AG09309 (cell line): ENCODE data around the gene SHQ1.

Experiments used
- DNase-seq: peaks from one replicate; pipeline ENCODE4 v3.0.0-alpha.2; 2010; ENCODE audit warnings: low read depth
- H3K4me3 ChIP-seq: 2 replicates; pipeline ENCODE4 v1.5.1; 2011; ENCODE audit warnings: mild to moderate bottlenecking, low read depth, low read length, moderate library complexity; ENCODE audit not compliant: control insufficient read depth
- TF ChIP-seq, protein P1 (sequence below): IDR thresholded peaks from 2 replicates; pipeline ENCODE4 v1.5.1; 2011; ENCODE audit warnings: mild to moderate bottlenecking, low read depth, low read length, inconsistent platforms; ENCODE audit not compliant: insufficient read depth, control insufficient read depth; ENCODE audit errors: missing control alignments

Gene SHQ1

DNA sequence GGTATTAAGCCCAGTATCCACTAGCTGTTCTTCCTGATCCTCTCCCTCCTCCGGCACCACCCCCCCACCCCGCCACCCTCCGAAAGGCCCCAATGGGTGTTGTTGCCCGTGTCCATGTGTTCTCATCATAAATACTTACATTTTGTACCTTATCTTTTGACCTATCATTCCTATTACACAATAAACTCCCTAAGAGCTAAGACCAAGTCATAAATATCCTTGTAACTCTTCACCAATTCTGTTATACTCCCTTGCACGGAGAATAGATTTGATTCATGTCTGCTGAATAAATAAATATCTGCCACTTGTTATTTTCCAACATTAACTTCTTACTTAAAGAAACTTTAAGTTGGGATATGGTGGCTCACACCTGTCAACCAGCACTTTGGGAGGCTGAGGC lies 43.9 kb downstream of the SHQ1 start:
- TF ChIP-seq, protein P1, sequence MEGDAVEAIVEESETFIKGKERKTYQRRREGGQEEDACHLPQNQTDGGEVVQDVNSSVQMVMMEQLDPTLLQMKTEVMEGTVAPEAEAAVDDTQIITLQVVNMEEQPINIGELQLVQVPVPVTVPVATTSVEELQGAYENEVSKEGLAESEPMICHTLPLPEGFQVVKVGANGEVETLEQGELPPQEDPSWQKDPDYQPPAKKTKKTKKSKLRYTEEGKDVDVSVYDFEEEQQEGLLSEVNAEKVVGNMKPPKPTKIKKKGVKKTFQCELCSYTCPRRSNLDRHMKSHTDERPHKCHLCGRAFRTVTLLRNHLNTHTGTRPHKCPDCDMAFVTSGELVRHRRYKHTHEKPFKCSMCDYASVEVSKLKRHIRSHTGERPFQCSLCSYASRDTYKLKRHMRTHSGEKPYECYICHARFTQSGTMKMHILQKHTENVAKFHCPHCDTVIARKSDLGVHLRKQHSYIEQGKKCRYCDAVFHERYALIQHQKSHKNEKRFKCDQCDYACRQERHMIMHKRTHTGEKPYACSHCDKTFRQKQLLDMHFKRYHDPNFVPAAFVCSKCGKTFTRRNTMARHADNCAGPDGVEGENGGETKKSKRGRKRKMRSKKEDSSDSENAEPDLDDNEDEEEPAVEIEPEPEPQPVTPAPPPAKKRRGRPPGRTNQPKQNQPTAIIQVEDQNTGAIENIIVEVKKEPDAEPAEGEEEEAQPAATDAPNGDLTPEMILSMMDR: no peak
- H3K4me3 ChIP-seq: no peak overlapping the region
- DNase-seq: no peak

DNA sequence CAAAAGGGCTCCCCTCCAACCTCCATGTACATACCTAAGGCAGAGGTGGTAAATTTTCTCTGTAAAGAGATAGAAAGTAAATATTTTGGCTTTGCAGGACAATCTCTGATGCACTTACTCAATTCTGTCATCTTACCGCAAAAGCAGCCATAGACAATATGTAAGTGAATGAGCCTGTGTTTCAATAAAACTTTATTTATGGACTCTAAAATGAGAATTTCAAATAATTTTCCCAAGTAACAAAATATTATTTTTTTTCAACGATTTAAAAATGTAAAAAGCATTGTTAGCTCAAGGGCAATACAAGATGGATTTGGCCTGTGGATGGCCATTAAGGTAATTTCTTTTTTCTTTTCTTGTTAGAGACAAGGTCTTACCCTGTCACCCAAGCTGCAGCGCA lies 44.7 kb downstream of the SHQ1 start:
- no peak overlapping the region for H3K4me3 ChIP-seq
- no peak for DNase-seq
- TF ChIP-seq, protein P1: no peak

DNA sequence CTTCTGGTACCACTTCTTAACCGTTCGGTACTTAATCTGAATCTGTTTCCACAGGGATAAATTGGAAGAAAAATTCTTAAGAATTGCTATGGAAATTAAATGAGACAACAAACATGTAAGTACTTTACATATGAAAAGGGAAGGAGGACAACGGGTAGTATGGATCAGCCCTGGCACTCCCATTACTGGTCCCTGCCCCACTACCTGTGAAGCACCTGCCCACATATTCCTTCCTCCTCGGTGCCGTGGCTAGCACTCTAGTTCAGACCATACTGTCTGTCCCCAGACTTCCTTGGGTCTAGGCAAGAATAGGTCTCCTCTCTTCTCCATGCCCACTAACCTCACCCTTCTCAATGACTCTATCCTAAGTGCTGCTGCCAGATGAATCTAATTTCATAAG lies 46.2 kb downstream of the SHQ1 start:
- TF ChIP-seq, protein P1: no peak
- no peak overlapping the region for H3K4me3 ChIP-seq
- DNase-seq: no peak

DNA sequence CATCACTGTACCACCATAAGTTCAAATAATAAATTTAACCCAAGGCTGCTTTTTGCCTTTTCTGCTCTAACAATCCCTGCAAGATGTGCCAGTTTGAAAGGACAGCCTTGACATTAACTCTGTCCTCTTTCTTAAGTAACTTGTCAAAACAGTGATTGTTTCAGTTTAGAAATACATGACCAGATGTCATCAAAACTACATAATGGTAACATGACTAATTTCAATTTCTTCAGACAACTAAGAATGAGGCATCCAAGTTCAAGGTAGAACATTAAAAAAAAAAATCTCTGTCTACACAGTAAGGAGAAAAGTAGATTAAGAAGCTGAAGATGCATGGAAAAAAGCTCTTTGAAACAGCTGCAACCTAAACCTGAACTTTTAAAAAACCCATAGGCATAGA lies 47.4 kb downstream of the SHQ1 start:
- TF ChIP-seq, protein P1: no peak
- no peak overlapping the region for H3K4me3 ChIP-seq
- no peak for DNase-seq

DNA sequence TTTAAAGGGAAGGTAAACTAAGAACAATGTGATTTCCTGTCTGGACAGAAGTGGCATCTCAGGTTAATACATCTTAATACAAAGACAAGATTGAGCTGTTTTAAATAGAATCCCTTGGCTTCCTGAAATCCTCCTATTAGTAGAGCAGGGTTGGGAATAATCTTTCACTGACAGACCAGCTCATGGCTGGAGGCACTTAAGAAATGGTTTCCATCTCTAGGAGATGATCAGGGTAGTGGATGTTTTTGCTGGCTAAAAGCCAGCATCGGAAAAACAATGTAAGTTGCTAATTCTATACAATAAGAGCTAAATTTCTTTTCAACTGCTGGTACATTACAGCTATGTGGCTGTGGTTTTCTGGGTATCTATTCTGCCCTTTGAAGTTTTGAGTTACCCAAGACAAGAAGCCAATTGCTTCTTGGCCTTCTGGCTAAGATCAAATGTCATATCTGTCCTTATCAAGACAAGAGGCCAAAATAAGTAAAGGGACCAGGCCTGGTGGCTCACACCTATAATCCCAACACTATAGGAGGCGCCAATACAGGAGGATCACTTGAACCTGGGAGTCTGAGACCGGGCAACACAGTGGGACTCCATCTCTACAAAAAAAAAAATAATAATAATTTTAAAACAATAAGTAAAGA lies 49.6 kb downstream of the SHQ1 start:
- no peak for DNase-seq
- H3K4me3 ChIP-seq: no peak overlapping the region
- TF ChIP-seq, protein P1: no peak

DNA sequence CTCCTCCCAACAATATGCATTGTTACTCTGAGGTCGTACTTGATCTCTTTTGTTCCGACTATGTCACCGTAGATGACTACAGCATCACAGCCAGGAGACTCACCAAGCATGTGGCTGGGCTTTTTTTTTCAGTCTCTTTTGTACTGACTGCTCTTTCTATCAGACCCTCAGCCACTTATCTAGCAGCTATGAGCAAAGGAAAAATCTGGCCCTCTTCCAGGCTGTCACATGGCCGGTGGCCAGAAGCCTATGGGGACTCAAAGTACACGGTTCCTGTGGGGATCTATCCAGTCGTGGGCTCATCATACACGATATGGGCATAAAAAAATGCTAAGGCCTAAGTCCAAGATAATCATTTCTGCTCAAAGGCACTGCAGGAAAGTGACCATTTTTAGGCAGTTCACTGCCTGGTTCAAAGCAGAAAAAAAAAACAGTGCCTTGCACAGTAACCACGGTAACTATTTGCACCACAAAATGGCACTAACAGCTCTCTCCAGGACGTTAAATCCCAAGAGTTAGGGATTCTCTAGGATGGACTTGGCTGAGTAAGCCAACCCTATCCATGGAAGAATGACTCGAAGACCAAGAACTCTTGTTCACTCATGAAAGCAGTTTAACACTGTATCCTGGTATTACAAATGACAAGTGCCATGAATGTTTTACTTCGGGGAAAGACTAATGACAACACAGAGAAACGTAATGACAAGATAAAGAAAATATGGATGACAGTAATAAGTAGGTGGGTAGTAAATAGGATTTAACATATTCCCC lies 50.3 kb downstream of the SHQ1 start:
- no peak for DNase-seq
- no peak overlapping the region for H3K4me3 ChIP-seq

More for the DNA sequence above, 50.3 kb downstream of the SHQ1 start:
- TF ChIP-seq, protein P1: no peak
